Central memory CD4-positive, alpha-beta T cell (primary cell): Measurements from ENCODE around the gene PIMREG.

Experiments
- DNase-seq: peaks from one replicate; pipeline ENCODE4 v3.0.0; 2022
- total RNA-seq, 3 experiments: gene quantifications; one replicate each; lab custom pipeline; 2026; lab: John Stamatoyannopoulos, UW

The PIMREG gene, protein sequence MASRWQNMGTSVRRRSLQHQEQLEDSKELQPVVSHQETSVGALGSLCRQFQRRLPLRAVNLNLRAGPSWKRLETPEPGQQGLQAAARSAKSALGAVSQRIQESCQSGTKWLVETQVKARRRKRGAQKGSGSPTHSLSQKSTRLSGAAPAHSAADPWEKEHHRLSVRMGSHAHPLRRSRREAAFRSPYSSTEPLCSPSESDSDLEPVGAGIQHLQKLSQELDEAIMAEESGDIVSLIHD
- 0.16 to 0.58 (median 0.53) reads per million in 3 experiments for total RNA-seq

GRCh38 chr17:6443692-6444570, at the start of gene PIMREG:
Gene PIMREG (plus strand): TSS chr17:6444455. CDS start chr17:6445111, 656 bp downstream.
- peak; percentile 81 for DNase-seq

GRCh38 chr17:6398955-6399354, 45.3 kb upstream of the PIMREG start:
- DNase-seq, result no peak

DNA sequence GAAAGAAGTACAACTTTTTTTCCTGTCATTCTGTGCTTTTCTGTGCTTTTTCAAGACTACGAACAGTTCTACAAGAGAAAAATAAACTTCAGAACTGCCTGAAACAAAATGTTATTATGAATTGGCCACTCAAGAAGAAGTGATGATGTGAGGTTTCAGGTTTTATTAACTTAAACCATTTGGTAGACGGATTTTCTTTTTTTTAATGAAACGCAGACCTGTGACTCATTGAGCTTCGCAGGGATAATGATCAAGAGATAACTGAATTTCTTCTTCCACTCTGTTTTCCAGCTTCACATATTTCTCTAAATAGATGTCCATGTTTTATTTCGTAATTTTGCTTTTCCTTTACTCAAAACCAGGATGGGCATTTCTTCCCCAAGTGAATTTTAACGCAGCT, 42.0 kb upstream of the PIMREG start:
- no peak for DNase-seq

GRCh38 chr17:6408276-6408675, 36.0 kb upstream of the PIMREG start:
- DNase-seq, result no peak

DNA sequence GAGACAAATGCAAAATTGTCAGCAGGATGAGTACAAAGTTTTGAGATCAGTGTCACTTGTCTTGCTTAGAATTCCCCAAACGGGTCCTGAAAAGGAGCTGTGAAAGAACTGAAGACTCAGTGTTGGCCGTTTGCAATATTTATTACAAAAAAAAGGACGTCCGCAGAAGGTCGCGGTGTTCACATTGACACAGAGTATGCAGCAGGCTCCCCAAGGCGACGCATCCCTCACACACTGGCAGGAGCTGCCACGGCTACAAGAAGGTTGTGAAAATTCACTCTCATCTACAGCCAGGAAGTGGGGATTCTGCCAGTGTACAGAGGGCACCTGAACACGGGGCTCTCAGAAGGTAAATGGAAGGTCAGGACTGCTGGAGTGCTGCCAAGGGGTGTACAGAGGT, 35.5 kb upstream of the PIMREG start:
- no peak for DNase-seq

- no peak for DNase-seq
Observed at GRCh38 chr17:6413065-6413464, 31.2 kb upstream of the PIMREG start.

GRCh38 chr17:6415616-6416015, 28.6 kb upstream of the PIMREG start:
- DNase-seq, result no peak

DNA sequence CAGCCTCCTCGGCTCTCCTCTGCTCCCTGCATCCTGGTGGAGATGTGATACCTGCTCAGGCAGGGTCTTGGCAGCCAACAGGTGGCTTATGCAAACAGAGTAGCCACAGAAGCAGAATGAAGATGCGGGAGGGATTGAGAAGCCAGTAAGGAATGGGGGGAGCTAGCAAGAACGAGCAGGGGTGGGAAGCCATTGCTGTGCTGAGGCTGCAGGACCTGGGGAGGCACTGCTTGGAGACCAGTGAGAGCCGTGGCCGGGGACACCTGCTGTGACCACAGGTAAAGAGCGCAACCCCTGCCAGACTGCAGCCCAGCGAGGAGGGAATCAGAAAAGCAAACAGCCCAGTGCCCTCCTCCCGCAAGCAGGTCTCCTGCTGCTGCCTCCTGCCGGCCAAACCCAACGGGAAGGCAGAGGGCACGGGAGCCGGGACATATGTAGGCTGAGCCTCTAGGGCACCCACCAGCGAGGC, 24.0 kb upstream of the PIMREG start:
- DNase-seq, result no peak

GRCh38 chr17:6421700-6422604, 22.3 kb upstream of the PIMREG start:
- peak; percentile 54 for DNase-seq

DNA sequence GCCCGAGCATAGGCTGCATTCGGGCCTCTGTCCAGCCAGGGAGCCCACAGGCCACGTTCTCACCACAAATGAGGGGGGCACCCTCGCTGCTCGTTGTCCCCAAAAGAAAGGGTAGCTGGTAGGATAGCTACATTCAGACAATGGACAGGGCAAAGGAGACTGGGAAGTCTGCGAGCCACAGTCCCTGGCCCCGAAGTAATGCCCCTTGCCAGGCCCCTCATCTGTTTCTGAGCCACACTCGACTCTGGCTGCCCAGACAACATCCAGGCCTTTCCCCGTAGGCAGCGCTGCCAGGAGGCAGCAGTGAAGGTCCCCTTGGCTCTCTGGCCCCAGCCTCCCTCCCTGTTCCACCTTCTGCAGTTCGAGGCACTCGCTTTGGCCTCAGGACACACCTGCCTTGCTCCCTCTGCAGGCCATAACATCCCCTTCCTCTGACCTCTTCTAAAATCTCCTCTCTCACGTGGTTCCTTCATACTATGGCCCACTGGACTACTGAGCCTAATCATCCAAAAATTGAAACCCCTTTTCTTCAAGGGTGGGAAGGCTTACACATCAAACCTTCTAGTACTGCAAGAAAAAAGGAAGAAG, 21.5 kb upstream of the PIMREG start:
- no peak for DNase-seq

- DNase-seq, result no peak
Observed at GRCh38 chr17:6423931-6424330, 20.3 kb upstream of the PIMREG start.

- no peak for DNase-seq
Observed at GRCh38 chr17:6425407-6425806, 18.8 kb upstream of the PIMREG start.

GRCh38 chr17:6426356-6427101, 17.7 kb upstream of the PIMREG start:
- no peak for DNase-seq

DNA sequence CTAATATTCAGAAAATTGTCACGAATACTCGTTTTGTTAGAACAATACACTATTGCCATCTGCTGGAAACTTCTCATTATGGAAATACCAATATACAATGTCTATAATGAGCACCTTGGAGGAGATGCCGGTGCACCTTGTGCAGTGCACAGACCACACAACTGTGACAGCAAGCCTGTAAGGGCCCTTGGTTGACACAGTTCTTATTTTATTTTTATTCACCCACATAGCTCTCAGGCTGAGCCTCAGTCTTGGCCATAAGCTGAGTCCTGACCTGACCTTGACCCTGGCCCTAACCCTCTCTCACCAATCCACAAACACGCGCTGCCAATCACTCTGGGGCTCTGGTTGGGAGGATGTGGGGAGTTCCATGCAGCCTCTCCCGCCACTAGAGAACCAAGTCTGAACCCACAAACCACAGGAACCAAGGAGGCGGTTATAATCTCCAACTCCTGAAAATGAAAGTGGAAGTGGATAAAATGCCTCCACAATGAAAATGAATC, 16.9 kb upstream of the PIMREG start:
- DNase-seq, result peak; percentile 68

DNA sequence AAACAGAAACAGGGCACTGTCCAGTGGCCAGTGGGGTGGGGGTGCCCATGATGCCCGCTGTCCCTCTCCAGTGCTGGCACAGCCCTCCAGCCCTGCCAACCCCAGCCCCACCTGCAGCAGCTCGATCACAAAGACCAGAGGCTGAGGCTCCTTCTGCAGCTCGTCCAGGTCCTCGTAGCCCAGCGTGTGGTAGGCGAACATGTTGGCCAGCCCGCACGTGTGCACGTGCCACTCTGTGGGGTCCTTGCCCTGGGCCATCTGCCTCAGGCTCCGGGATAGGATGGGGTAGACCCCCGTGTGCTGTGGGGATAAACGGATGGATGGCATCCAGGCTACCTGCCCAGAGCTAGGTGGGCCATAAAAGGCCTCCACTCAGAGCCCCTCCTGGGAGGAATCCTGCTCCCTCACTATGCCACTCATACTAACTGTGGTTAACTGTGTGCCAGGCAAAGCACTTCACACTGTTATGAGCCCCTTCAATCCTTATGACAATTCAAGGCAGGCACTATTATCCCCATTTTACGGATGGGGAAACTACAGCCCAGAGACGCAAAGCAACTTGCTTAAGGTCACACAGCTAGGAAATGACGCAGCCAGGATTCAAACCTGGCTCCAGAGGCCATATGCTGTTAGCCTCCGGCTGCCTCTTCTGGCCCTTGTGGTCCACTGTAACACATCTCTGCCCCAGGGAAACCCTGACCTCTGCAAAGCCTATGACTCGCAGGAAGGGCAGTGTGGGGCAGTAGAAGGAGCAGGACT, 15.9 kb upstream of the PIMREG start:
- no peak for DNase-seq

DNA sequence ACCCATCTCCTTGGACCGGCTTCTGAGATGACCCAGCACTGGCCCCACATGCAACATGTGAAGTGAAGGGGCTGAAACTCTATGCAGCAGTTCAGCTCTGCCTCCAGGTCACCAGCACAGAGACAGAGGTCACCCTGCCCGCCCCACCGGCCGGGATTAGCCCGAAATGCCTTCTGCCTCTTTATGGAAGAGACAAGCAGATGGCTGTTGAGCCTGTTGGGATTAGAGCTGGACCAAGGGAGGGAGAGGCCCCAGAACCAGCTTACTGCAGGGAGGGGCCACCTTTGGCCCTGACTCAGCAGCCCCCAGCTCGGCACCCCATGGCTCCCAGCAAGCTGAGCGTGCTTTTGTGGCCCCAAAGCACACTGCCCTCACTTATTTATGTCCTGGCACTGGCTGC, 15.0 kb upstream of the PIMREG start:
- DNase-seq, result no peak

- DNase-seq, result no peak
Observed at GRCh38 chr17:6430769-6431168, 13.5 kb upstream of the PIMREG start.

GRCh38 chr17:6435051-6435450, 9.2 kb upstream of the PIMREG start, which contains the start of gene AIPL1:
Gene AIPL1 (minus strand): TSS chr17:6435121. CDS start chr17:6435104, 17 bp downstream.
- DNase-seq, result no peak

- peak; percentile 51 for DNase-seq
Observed at GRCh38 chr17:6435968-6436367, 8.3 kb upstream of the PIMREG start.

DNA sequence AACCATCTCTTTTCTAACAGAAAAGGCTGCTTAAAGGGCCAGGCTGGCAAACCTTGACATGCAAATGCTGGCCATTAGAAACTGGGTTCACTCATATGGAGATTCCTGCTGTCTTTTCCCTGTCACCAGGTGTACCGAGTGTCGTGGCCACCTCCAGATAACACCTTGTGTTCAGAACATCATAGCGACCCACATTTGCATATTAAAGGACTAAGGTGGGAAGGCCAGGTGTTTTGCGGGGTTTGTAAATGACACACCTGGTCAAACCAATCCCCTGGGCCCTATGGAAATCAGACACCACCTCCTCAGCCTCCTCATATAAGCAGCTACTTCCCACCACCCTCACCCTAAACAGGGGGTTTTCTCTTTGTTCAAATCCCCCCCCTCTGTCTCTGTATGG, 6.8 kb upstream of the PIMREG start:
- no peak for DNase-seq

GRCh38 chr17:6437956-6438355, 6.3 kb upstream of the PIMREG start:
- no peak for DNase-seq
